GM12878 (cell line): Measurements from ENCODE around the gene TBATA.

Experiments
- EP300 ChIP-seq, 2 experiments: fragments of 150-350 bp in 1 of 2; IDR thresholded peaks; 2 replicates each; pipeline ENCODE4 v1.6.1; 2011 to 2012; ENCODE audit warnings: low read depth in 2 of 2, low read length in 2 of 2, borderline replicate concordance in 1 of 2, improper control_type of control experiment in 1 of 2, inconsistent platforms in 1 of 2; ENCODE audit not compliant: control insufficient read depth in 1 of 2
- EZH2 ChIP-seq: IDR thresholded peaks from 2 replicates; pipeline ENCODE4 v1.6.1; 2012; ENCODE audit warnings: low read depth, mild to moderate bottlenecking, control low read depth, inconsistent platforms, low read length, borderline replicate concordance; ENCODE audit not compliant: control insufficient read depth
- GABPA ChIP-seq: IDR thresholded peaks from 2 replicates; pipeline ENCODE4 v1.6.1; 2014; ENCODE audit warnings: antibody characterized with exemption, low read depth, mild to moderate bottlenecking, inconsistent platforms
- NFIC ChIP-seq: IDR thresholded peaks from 2 replicates; pipeline ENCODE4 v1.6.1; 2012; ENCODE audit warnings: low read depth, mild to moderate bottlenecking, inconsistent platforms, low read length, moderate library complexity
- NFXL1 ChIP-seq: fragments of 450-650 bp; IDR thresholded peaks from 2 replicates; pipeline ENCODE4 v1.6.1; 2017; ENCODE audit warnings: antibody characterized with exemption, mild to moderate bottlenecking, borderline replicate concordance
- PAX5 ChIP-seq: IDR thresholded peaks from 2 replicates; pipeline ENCODE4 v1.6.1; 2011; ENCODE audit warnings: low read depth, low read length, borderline replicate concordance
- POLR2A ChIP-seq: IDR thresholded peaks from 2 replicates; pipeline ENCODE4 v1.6.1; 2011; ENCODE audit warnings: low read depth, mild to moderate bottlenecking, low read length
- POU2F2 ChIP-seq: IDR thresholded peaks from 3 replicates; pipeline ENCODE4 v1.6.1; 2011; ENCODE audit warnings: low read depth, mild to moderate bottlenecking, low read length, borderline replicate concordance
- RAD21 ChIP-seq: IDR thresholded peaks from 2 replicates; pipeline ENCODE4 v1.6.1; 2011; ENCODE audit warnings: mild to moderate bottlenecking, low read depth, low read length, moderate library complexity; ENCODE audit not compliant: insufficient read depth
- SMC3 ChIP-seq: IDR thresholded peaks from 2 replicates; pipeline ENCODE4 v1.6.1; 2011; ENCODE audit warnings: low read length, improper control_type of control experiment, borderline replicate concordance
- TARDBP ChIP-seq: IDR thresholded peaks from 2 replicates; pipeline ENCODE4 v1.6.1; 2016; ENCODE audit warnings: borderline replicate concordance
- TF ChIP-seq, protein P1 (sequence below): fragments of 450-650 bp; IDR thresholded peaks from 2 replicates; pipeline ENCODE4 v1.6.1; 2017; ENCODE audit warnings: antibody characterized with exemption, mild to moderate bottlenecking, moderate library complexity
- TF ChIP-seq, protein P2 (sequence below), 3 experiments: IDR thresholded peaks in 2 of 3; conservative IDR thresholded peaks in 1 of 3; 2 replicates each; pipeline ENCODE4 v1.5.1; 2011; ENCODE audit warnings: low read depth in 3 of 3, low read length in 3 of 3, mild to moderate bottlenecking in 3 of 3, control low read depth in 2 of 3, moderate library complexity in 2 of 3, inconsistent platforms in 1 of 3, mixed read lengths in 1 of 3; ENCODE audit not compliant: control insufficient read depth in 2 of 3, insufficient read depth in 1 of 3; ENCODE audit errors: extremely low read depth in 1 of 3

DNA sequence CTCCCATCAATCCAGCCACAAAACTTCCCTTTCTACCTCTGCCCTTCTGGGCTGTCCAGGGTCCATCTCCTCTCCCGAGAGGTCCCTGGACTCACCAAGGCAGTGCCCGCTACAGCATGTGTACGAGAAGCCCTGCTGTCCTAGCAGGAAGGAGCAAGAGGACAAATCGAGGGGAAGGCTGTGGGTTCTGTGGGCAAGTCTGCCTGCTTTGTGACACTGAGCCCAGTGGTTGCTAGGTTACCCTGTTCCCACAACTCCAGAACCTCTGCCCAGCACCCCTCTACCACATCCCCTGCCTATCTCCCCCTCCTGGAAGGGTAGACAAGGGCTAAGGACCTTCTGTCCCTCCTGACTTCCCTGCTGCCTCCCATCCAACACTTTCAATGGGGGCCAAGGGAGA, at the start of gene TBATA:
- TF ChIP-seq SMC3: no peak
- TF ChIP-seq, protein P1, sequence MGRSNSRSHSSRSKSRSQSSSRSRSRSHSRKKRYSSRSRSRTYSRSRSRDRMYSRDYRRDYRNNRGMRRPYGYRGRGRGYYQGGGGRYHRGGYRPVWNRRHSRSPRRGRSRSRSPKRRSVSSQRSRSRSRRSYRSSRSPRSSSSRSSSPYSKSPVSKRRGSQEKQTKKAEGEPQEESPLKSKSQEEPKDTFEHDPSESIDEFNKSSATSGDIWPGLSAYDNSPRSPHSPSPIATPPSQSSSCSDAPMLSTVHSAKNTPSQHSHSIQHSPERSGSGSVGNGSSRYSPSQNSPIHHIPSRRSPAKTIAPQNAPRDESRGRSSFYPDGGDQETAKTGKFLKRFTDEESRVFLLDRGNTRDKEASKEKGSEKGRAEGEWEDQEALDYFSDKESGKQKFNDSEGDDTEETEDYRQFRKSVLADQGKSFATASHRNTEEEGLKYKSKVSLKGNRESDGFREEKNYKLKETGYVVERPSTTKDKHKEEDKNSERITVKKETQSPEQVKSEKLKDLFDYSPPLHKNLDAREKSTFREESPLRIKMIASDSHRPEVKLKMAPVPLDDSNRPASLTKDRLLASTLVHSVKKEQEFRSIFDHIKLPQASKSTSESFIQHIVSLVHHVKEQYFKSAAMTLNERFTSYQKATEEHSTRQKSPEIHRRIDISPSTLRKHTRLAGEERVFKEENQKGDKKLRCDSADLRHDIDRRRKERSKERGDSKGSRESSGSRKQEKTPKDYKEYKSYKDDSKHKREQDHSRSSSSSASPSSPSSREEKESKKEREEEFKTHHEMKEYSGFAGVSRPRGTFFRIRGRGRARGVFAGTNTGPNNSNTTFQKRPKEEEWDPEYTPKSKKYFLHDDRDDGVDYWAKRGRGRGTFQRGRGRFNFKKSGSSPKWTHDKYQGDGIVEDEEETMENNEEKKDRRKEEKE: no peak
- no peak for TF ChIP-seq PAX5
- no peak for TF ChIP-seq POLR2A
- no peak for TF ChIP-seq NFIC
- TF ChIP-seq, protein P2, sequence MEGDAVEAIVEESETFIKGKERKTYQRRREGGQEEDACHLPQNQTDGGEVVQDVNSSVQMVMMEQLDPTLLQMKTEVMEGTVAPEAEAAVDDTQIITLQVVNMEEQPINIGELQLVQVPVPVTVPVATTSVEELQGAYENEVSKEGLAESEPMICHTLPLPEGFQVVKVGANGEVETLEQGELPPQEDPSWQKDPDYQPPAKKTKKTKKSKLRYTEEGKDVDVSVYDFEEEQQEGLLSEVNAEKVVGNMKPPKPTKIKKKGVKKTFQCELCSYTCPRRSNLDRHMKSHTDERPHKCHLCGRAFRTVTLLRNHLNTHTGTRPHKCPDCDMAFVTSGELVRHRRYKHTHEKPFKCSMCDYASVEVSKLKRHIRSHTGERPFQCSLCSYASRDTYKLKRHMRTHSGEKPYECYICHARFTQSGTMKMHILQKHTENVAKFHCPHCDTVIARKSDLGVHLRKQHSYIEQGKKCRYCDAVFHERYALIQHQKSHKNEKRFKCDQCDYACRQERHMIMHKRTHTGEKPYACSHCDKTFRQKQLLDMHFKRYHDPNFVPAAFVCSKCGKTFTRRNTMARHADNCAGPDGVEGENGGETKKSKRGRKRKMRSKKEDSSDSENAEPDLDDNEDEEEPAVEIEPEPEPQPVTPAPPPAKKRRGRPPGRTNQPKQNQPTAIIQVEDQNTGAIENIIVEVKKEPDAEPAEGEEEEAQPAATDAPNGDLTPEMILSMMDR (IDR thresholded peaks at IDR 0.05 in 2 of 3, conservative IDR thresholded peaks at IDR 0.05 in 1 of 3; ENCODE audit: control insufficient read depth in 2 of 3, extremely low read depth in 1 of 3, insufficient read depth in 1 of 3, low read depth in 3 of 3, low read length in 3 of 3): no peak
- TF ChIP-seq EZH2: no peak
- no peak for TF ChIP-seq GABPA
- no peak for TF ChIP-seq NFXL1
- TF ChIP-seq POU2F2: no peak
- no peak for TF ChIP-seq TARDBP
- TF ChIP-seq EP300 (IDR thresholded peaks at IDR 0.05; ENCODE audit: borderline replicate concordance in 1 of 2, control insufficient read depth in 1 of 2, low read depth in 2 of 2, low read length in 2 of 2): no peak
- TF ChIP-seq RAD21: no peak
